Raji (cell line): ENCODE data around the gene PSEN1.

Experiments used
- POLR2A ChIP-seq: IDR thresholded peaks from 2 replicates; pipeline ENCODE4 v1.6.1; 2011; ENCODE audit warnings: low read depth, low read length, control low read depth; ENCODE audit not compliant: insufficient read depth

PSEN1 gene

DNA sequence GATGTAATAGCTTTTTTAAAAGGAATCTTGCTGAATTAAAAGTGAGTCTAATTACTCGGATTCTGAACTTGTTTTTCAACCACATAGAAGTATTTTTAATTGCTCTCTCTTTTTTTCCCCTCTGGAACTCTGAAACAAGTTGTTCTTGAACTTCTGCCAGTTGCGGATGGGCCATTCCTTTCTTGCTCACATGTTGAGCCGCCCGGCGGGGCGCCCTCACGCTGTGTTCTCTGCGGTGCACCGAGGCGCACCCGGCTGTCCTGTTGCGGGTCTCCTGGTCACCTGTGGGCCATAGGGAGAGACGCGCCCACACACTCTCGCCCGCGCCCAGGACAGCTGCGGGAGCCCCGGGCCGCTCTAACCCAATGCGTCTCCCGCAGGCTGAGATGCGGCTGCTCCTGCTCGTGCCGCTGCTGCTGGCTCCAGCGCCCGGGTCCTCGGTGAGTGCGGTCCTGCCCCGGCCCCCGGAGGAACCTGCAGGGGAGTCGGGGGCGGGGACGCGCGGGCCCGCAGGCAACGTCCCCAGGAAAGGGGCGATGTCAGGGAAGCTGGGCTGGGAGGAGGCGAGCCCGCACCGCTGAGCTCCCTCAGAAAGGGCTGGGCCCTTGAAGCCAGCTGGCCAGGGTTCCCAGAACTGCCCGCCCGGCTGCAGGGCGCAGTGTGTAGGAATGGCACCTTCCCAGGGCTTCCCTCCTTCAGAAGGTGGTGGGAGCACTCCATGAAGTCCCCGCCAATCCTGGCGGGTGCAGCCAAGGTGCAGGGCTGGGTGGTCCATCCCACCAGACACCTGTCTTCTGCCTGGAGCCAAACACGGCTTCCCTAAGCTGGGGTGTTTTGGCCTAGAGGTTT lies 103.3 kb downstream of the PSEN1 start:
- TF ChIP-seq POLR2A, result no peak

DNA sequence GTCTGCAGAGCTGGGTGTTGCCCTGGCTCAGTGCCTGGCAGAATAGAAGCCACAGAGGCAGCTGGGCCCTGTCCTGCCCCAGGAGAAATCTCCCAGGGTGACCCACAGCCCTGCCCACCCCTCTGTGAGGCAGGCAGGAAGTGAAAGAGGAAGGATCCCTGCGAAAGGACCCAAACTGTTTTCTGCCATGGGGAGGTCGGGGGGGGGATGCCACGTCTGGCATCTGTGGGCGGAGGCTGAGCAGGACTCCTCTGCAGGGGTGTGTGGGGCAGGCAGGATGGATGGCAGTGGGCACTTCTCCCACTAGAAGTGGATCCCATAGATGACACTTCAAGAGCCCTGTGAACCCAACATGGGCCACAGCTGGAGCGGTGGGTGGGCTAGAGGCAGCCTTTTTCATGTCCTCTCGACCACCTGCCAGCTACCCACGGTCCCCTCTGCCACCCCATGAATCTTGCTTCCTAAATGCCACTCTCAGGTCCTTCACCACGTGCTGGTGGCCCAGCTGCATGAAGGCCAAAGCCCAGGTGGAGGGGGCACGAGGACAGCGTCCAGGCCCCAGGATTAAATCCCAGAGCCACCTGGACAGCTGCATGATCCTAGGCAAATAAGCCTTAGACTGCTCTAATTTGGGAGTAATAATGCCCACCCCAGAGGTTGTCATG lies 104.6 kb downstream of the PSEN1 start:
- no peak for TF ChIP-seq POLR2A

DNA sequence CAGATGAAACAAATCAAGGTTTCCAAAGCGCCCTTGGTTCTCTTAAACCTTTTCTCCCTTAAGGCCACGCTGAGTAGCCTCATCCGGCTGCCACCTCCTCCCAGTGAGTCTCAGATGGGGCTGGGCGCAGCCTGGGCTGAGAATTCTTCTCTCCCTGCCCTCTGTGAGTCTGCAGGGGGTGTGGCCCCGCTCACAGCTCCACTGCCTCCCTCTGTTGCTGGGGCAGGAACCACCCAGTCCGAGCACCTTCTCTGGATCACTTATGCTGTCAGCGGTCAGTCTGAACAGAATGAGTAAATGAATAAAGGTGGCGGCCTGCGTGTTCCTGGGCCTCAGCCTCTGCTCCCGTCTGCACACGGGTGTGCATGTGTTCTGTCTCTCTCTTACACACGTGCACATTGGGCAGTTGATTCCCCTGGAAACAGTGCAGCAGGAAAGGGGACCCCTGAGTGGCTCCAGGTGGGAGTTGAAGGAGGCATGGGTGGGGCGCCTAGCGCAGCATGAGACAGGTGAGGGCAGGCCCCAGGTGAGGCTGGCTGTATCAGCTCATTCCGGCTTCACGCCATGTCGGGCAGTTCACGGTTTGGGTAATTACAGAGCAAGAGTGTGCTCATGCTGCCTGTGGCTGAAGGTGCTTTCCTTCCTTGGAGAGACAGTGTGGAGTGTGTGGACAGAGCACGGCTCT lies 105.3 kb downstream of the PSEN1 start:
- TF ChIP-seq POLR2A, result no peak

DNA sequence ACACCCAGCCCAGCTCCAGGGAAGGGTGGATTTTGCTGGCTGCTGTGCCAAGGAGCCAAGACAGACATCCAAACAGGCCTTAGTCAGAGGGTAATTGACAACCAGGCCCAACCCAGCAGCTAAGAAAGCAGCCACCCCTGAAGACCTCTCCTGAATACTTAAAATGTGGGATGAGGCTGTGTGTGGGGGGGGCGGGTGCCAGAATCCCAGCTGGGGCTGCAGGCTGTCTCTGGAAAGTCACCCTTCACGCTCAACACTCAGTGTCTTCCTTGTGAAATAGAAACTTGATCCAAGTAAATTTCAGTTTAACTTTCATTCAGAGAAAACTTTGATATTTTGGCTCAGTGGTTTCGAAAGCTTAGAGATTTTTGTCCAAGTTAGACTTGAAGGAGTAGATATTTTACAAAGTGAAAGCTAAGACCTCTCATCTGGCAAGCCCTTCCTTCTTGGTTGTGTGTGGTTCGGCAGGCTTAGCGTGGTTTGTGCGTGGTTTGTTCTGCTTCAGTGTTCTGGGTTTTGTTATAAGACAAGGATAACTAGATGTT lies 106.1 kb downstream of the PSEN1 start:
- no peak for TF ChIP-seq POLR2A

DNA sequence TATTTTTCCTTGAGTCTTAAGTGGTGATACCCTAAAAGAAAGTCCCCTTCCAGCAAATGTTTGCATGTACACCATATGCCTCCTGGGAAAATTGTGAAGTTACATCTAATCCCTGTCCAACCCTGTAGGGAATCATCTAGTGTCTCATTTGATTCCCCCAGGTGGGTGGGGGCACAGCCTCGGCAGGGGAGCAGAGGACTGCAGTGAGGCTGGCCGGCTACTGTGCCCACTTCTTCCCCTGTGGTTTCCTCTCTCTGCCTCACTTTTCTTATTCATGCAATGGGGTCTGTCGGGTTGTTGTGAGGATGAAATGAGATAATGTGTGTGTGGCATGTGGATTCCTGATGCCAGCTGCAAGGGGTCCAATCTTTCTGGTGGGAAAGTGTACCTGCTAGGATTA lies 107.0 kb downstream of the PSEN1 start:
- no peak for TF ChIP-seq POLR2A

DNA sequence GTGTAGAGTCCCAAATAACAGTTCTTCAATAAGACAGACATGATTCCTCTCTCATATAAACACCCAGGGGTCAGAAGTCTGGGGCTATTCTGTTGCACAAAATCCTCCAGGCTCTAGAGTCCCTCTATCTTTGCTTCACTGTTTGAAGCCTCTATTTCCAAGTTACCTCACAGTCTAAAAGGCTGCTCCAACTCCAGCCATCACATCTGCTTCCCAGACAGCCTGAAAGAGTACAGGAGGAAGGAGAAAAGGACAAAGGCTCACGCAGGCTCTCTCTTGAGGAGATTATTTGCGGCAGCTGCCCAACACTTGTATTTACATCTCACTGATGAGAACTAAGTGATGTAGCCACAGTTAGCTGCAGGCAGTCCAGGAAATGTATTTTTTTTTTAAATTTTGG lies 107.4 kb downstream of the PSEN1 start:
- no peak for TF ChIP-seq POLR2A

DNA sequence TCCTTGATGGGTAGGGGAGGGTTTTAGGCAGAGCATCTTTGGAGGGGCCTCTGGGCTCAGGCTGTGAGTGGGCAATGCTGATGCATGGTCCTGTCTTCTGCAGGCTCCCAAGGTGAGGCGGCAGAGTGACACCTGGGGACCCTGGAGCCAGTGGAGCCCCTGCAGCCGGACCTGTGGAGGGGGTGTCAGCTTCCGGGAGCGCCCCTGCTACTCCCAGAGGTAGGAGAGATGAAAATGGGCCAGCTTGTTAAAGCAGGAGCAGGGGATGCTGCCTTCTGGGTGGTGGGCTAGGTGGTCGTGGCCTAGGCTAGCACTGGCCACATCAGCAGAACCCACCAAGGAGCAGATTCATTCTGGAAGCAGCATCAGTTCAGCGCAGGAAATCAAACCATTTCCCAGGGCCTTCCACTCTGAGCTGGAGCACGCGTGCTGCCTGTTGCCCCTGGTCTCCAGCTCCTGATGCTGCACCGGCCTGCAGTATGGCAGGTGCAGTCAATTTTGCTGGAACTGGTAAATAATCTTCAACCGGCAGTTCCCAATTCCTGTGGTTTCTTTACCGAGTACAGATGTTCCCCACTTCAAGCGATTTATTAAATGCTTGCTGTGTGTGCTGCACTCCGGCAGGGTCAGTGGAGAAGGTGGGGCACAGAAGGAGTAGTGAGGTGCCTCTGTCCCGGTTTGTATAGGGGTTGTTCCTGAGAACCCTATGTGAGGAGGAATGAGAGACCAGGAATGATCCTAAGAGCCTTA lies 108.4 kb downstream of the PSEN1 start:
- TF ChIP-seq POLR2A, result no peak

DNA sequence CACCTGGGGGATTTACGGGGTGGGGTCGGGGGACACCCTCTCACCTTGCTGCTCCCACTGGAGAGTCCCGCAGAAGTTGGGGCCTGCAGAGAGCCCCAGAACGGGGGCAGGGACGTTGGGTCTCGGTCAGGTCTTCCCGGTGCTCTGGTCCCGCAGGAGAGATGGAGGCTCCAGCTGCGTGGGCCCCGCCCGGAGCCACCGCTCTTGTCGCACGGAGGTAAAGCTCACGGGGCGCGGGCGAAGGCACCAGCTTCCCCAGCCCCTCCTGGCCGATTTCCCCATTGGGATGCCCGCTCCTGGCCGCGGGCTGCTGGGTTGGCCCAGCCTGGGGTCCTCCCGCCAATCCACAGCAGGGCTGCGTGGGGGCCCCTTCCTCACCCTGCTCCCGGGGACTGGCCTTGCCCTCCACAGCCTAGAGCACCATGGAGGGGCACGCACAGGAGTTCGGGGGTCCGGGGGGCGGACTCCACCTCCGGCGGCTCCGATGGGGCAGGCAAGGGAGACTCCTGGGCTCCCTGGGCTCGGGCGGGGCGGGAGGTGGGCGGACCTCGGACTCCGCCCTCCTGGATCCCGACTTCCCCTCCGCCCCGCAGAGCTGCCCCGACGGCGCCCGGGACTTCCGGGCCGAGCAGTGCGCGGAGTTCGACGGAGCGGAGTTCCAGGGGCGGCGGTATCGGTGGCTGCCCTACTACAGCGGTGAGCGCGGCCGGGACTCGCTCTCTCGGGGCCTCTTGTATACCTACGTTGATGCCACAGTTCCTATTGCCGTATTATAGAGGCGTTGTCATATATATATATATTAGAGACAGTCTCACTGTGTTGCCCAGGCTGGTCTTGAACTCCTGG lies 109.4 kb downstream of the PSEN1 start:
- no peak for TF ChIP-seq POLR2A

DNA sequence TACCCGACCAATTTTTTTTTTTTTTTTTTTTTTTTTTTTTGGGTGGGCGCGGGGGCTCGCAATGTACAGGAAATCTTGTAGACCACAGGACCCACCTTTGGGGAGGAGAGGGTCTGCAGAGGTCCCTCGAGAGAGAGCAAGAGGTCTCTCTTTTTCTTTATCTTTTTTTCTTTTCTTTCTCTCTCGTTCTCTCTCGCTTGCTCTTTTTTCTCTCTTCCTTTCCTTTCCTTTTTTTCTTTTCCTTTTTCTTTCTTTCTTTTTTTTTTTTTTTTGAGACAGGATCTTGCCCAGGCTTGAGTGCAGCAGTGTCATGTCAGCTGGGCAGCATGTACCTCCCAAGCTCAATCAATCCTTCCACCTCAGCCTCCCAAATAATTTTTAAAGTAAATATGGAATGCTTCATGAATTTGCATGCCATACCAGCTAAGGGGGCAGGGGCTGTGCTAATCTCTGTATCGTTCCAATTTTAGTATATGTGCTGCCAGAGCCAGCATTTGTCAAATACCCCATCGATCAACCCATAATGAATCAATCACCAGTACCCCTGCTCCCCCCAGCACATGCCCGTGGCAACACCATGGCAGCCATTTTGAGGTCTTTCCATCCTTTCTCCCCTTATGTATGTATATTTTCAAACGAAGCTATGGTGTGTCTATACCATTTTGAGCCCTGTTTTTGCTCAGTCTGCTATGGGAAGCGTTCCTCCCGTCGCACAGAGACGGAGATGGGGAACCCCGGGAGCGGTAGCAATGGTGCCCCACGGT lies 110.3 kb downstream of the PSEN1 start:
- TF ChIP-seq POLR2A, result no peak

DNA sequence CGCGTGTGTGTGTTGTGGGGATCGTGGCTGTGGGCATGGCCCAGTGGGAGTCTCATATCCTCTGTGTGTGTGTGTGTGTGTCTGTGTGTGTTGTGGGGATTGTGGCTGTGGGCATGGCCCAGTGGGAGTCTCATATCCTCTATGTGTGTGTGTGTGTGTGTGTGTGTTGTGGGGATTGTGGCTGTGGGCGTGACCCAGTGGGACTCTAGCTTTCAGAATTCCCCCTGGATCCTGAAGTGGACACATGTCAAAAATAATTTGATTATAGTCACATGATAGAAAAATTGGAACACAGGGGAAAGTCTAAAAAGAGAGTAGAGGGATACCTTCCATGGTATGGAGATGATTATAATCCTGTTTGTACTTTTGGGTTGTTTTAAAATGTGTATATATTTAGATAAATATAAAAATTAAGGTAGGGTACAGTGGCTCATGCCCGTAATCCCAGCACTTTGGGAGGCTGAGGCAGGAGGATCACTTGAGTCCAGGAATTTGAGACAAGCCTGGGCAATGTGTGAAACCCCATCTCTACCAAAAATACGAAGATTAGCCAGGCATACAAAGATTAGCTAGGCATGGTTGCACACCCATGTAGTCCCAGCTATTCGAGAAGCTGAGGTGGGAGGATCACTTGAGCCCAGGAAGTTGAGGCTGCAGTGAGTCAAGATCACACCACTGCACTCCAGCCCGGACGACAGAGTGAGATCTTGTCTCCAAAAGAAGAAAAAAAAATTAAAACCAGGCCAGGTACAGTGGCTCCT lies 112.0 kb downstream of the PSEN1 start:
- TF ChIP-seq POLR2A, result 0 out of 2 replicates have a peak, but pooled peaks have one; percentile 27

DNA sequence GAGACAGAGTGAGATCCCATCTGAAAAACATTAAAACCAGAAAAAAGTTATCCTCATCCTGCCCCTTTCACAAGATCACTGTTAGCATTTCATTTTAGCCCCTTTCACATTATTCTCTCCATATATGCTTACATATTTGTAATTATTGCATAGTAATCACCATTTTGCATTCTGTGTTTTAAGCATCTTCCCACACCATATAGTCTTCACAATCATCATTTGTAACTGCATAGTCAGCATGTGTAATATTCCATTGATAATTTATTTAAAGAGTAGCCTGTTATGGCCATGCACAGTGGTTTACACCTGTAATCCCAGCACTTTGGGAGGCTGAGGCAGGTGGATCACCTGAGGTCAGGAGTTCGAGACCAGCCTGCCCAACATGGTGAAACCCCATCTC lies 112.8 kb downstream of the PSEN1 start:
- no peak for TF ChIP-seq POLR2A

DNA sequence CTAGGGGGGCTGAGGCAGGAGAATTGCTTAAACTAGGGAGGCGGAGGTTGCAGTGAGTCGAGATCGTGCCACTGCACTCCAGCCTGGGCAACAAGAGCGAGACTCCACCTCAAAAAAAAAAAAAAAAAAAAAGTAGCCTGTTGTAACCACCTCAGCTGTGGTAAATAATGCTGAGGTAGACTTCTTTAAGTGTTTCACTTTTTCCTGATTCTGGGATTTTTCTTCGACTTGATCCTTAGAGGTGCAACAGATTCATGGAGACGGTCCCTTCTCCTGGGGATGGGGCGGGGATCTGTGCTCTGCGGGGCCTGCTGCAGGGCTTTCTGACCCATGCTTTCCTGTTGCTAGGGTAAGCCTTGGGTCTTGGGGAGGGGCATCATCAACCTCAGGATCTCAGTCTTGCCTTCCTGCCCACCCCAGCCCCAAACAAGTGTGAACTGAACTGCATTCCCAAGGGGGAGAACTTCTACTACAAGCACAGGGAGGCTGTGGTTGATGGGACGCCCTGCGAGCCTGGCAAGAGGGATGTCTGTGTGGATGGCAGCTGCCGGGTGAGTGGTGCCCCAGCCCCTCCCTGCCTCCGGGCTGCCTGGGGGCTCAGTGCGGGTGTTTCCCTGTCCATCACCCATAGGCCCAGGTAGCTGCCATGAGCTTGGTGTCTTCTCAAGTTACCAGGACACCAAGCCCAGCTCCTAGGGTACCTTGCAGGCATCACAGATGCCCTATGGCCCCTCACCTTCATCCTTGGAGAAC lies 113.4 kb downstream of the PSEN1 start:
- TF ChIP-seq POLR2A, result no peak
